Epithelial cell of esophagus (primary cell): ENCODE results near the gene MOB3B.
"Not testable (repeated sequence)": the region's sequence is repeated elsewhere in the genome, so short reads cannot be mapped to it uniquely, and the experiment has no call there.

Source experiments
- DNase-seq: peaks from one replicate; pipeline ENCODE4 v3.0.0; 2010; ENCODE audit warnings: low read depth
- H3K4me3 ChIP-seq: 2 replicates; pipeline ENCODE4 v1.5.1; 2011; ENCODE audit warnings: mild to moderate bottlenecking, low read length, control low read depth
- CTCF ChIP-seq: IDR thresholded peaks from 2 replicates; pipeline ENCODE4 v1.5.1; 2011; ENCODE audit warnings: low read depth, mild to moderate bottlenecking, low read length, control low read depth, inconsistent platforms; ENCODE audit not compliant: insufficient read depth; ENCODE audit errors: missing control alignments

Gene MOB3B

DNA sequence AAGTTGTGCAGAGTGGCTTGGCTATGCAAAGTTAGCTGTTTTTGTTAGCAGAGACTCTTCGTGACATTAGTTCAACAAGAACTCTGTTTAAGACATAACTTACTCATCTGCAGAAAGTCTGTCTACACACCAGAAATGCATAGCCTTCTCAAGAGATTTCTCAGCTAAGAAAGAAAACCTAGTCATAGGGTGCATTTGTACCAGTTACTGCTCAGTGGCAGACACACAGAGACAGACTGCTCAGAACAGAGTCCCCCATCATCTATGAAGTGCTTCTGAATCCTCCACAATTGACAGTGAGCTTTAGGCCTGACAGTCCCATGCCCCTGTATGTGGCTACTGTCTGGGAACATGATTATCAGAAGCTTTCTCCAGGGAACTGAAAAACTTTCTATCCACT lies 61.6 kb downstream of the MOB3B start:
- TF ChIP-seq CTCF = no peak
- H3K4me3 ChIP-seq = no peak overlapping the region
- no peak for DNase-seq

GRCh38 chr9:27467486-27467885 lies 62.1 kb downstream of the MOB3B start:
- H3K4me3 ChIP-seq = no peak overlapping the region
- TF ChIP-seq CTCF = no peak
- DNase-seq = peak; percentile 42

- not testable (repeated sequence) for DNase-seq, H3K4me3 ChIP-seq
Measured at GRCh38 chr9:27466516-27466915, 63.1 kb downstream of the MOB3B start.

- not testable (repeated sequence) for DNase-seq, H3K4me3 ChIP-seq
Measured at GRCh38 chr9:27464950-27465349, 64.7 kb downstream of the MOB3B start.

DNA sequence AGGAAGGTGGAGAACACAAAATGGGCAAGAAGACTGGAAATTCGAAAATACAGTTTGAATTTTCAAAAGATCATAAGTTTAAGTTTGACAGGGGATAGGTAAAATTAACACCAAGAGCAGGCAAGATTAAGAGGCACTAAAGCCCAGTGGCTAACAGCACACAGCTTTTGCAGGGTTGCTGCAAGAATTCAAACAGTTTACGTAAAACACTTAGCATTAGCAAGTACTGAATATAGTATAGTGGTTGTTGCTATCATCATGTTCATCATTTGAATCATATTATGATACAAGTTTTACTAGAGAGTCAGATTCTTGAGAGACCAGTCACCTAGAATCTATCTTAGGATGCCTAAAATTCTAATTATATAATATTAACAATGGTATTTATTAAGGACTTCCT lies 66.8 kb downstream of the MOB3B start:
- TF ChIP-seq CTCF = no peak
- no peak overlapping the region for H3K4me3 ChIP-seq
- DNase-seq = no peak

DNA sequence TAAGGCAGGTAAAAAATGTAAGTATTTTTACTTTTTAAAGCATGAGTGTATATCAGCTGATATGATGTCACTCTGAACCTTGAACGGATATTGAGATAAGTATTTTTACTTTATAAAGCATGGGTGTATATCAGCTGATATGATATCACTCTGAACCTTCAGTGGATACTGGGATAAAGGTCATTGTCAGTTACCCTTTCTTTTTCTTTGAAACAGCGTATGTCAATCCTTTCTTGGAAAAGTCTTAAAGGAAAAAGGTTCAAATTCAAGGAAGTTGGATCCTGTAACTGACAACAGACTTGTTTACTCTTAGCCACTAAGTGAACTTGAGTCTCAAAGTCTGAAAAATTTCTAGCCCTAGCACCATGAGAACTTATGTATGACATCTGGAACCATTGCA lies 67.2 kb downstream of the MOB3B start:
- no peak for DNase-seq
- no peak for TF ChIP-seq CTCF
- no peak overlapping the region for H3K4me3 ChIP-seq

DNA sequence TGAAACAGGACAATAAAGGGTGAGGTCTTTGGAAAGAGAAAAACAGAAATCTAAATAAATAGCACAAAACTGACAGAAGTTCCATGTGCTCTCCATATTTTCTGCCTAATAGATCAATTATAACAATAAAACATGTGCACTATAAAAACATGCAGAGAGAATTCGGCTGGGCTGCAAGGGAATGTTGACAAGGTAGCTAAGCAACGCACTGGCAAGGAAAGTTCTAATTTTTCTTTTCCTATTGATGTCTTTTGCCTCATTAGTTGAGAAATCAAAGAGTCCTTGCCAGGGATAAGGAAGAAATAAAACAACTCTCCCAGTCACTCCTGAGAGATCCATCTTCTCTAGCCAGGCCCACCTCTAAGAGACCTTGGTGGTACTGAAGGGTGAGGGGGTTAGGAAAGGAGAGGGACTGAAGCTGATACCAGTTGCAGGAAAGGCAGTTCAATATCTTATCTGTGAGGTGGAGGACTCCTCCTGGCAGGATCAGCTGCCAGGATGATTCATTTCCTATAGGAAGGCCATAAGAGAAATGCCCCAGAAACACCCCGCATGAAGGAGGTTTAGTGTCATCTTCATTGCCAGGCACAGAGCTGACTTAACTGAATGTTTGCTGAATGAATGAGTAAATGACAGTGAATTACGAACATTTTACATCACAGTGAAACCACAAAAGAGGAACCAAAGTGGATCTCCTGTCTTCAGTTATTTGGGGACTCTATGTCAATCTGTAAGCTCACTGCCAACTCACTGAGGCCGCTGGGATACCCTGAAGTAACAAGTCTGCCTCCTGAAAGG lies 69.2 kb downstream of the MOB3B start:
- H3K4me3 ChIP-seq = no peak overlapping the region
- DNase-seq = peak; percentile 75
- TF ChIP-seq CTCF = no peak

- no peak for TF ChIP-seq CTCF
- no peak for DNase-seq
- H3K4me3 ChIP-seq = no peak overlapping the region
Measured at GRCh38 chr9:27457445-27457844, 72.2 kb downstream of the MOB3B start.
